ENCODE measurements around the gene ING1. TPM values are rescaled to one million over a fixed set of nuclear protein-coding genes. Genes with fewer than 3 reads are reported as not detected.

ING1 gene
- total and polyA plus RNA-seq, 7 donors = 5.2 to 16.9 (median 7.0) TPM

DNA sequence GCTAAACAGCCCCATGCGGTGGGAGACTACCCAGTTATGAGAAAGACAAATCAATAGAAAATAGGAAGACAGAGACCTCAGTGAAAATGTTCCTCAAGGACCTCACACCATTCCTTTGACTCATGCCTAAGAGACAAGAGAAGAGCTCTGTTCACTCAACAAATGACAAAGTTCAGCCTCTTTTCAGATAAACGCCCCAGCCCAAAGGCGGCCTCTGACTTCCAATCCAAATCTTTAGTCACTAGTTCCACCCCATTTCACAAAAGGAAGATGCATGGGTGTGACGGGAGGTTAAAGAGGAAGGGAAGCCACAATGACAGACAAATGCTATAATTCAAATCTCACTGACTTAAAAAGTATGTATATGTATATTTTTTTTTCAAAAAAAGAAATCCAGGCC is 15.7 kb upstream of the ING1 start:
- Histone ChIP-seq H3K9me3 (no peaks in the 10 kb centered on the region), H3K27me3 (ENCODE audit: insufficient read depth in 3 of 3, low read length in 2 of 3) (no peaks in the 10 kb centered on the region), H3K4me3 (no peak overlapping the region), H3K27ac (peak overlapping the region; percentile 41), H3K4me1 (peaks cover 39% of the 10 kb centered on the region), H3K36me3 (ENCODE audit: insufficient read depth in 1 of 2, low read depth in 1 of 2) (peaks cover 3 to 71% of the 10 kb centered on the region in 2 donors)
- TF ChIP-seq, protein P1, sequence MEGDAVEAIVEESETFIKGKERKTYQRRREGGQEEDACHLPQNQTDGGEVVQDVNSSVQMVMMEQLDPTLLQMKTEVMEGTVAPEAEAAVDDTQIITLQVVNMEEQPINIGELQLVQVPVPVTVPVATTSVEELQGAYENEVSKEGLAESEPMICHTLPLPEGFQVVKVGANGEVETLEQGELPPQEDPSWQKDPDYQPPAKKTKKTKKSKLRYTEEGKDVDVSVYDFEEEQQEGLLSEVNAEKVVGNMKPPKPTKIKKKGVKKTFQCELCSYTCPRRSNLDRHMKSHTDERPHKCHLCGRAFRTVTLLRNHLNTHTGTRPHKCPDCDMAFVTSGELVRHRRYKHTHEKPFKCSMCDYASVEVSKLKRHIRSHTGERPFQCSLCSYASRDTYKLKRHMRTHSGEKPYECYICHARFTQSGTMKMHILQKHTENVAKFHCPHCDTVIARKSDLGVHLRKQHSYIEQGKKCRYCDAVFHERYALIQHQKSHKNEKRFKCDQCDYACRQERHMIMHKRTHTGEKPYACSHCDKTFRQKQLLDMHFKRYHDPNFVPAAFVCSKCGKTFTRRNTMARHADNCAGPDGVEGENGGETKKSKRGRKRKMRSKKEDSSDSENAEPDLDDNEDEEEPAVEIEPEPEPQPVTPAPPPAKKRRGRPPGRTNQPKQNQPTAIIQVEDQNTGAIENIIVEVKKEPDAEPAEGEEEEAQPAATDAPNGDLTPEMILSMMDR (IDR thresholded peaks at IDR 0.05) = no peak
- intact Hi-C loops (cut with DNase I) = no loop called here
- WGBS, 3 donors = 76 to 91% (median 91%) methylated on average over 4 of the region's 4 CpGs
- ATAC-seq (no peak), DNase-seq (no peak)

DNA sequence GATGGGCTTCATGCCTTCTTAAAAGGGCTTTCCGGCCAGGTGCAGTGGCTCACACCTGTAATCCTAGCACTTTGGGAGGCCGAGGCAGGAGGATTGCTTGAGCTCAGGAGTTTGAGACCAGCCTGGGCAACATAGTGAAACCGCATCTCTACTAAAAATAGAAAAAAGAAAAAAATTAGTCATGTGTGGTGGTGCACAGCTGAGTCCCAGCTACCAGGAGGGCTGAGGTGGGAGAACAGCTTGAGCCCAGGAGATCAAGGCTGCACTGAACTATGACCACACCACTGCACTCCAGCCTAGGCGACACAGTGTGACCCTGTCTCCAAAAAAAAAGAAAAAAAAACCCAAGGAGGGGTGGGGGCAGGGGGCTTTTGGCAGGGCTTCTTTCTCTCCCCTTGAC is 14.8 kb upstream of the ING1 start:
- intact Hi-C loops (cut with DNase I) = no loop called here
- Histone ChIP-seq H3K27me3 (ENCODE audit: insufficient read depth in 3 of 3, low read length in 2 of 3) (no peaks in the 10 kb centered on the region), H3K9me3 (no peaks in the 10 kb centered on the region), H3K27ac (no peak overlapping the region), H3K4me3 (no peak overlapping the region), H3K4me1 (peaks cover 47% of the 10 kb centered on the region), H3K36me3 (ENCODE audit: insufficient read depth in 1 of 2, low read depth in 1 of 2) (peaks cover 3 to 71% of the 10 kb centered on the region in 2 donors)
- TF ChIP-seq, protein P1 (IDR thresholded peaks at IDR 0.05) = no peak
- no peak for ATAC-seq
- WGBS, 3 donors = 86 to 95% (median 86%) methylated on average over 4 of the region's 4 CpGs
- DNase-seq = no peak

DNA sequence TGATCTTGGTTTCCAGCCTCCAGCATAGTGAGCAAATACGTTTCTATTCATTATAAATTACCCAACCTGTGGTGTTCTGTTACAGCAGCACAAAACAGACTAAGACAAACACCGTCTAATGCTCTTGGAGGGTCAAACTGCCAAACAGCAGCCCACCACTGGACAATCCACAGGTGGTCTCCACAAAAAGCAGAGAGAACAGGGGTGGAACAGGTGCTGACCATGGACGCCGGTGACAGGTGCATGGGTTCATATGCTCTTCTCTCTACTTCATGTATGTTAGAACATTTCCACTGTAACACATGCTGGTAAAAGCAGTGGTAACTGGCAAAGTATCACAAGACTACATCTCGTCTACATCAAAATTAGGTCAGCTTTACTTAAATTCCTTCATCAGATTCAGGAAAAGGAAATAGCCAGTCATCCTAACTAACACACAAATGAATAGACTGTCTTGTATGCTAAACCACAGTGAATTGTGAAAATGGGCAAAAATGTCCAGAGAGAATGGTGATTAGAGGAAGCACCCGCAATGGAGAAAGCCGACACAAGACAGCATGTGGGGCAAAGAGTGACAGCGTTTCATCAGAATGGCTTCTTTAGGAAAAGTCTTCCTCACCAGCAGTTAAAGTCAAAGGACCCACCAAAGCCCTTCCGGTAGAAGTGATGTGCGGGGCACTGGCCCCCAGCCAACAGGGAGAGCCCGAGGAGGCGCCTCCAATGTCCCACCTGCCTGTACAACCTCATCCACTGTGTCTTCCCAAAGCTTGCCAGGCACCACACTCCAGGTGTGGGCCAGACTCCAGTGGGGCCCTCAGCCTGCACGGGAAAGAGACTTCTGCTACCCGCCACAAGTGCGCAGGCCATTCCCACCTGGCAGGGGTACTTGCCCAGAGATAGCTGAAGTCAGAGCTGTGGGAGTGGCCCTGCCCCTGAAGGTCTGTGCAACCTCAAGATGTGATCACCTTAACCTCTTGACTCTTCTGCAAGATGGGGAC is 14.1 kb upstream of the ING1 start:
- Histone ChIP-seq H3K4me1 (peaks cover 55% of the 10 kb centered on the region), H3K9me3 (no peaks in the 10 kb centered on the region), H3K27me3 (ENCODE audit: insufficient read depth in 3 of 3, low read length in 2 of 3) (no peaks in the 10 kb centered on the region), H3K36me3 (ENCODE audit: insufficient read depth in 1 of 2, low read depth in 1 of 2) (peaks cover 3 to 64% of the 10 kb centered on the region in 2 donors), H3K27ac (peak overlapping the region; percentile 88), H3K4me3 (no peak overlapping the region)
- intact Hi-C loops (cut with DNase I) = loop anchor here (5.0 kb wide), 2 partner anchors 82 to 218 kb away; partner anchors contain the start of genes ANKRD10 (in 1 of the 2) and NAXD (in 1 of the 2)
- TF ChIP-seq, protein P1 (IDR thresholded peaks at IDR 0.05) = no peak
- ATAC-seq = no peak
- DNase-seq = no peak
- 79 to 84% (median 81%) methylated on average over 15 of the region's 15 CpGs for whole genome bisulfite sequencing, 3 donors

DNA sequence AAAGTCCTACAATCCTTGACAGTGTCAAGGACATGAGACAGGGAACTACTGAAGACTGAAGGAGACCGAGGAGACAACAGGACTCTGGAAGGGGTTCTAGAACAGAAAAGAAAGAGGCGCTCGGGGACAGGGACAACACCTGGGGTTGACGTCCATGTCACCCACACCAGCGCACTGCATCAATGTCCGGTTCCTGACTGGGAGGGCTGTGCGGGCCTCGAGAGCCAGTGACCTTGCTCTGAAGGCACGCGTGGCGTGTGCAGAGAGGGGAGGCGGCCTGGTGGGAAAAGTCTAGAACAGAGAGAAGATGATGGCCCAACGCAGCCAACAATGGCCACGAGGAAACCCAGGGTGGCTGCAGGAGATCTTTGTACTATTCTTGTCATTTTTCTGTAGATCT is 13.3 kb upstream of the ING1 start:
- Histone ChIP-seq H3K4me1 (peaks cover 62% of the 10 kb centered on the region), H3K4me3 (no peak overlapping the region), H3K27ac (peak overlapping the region; percentile 88), H3K36me3 (ENCODE audit: insufficient read depth in 1 of 2, low read depth in 1 of 2) (peaks cover 3 to 57% of the 10 kb centered on the region in 2 donors), H3K27me3 (ENCODE audit: insufficient read depth in 3 of 3, low read length in 2 of 3) (no peaks in the 10 kb centered on the region), H3K9me3 (no peaks in the 10 kb centered on the region)
- 89 to 92% (median 91%) methylated on average over 14 of the region's 14 CpGs for WGBS, 3 donors
- DNase-seq (no peak), ATAC-seq (no peak)
- intact Hi-C loops (cut with DNase I) = loop anchor here (5.0 kb wide), 2 partner anchors 83 to 217 kb away; partner anchors contain the start of genes ANKRD10 (in 1 of the 2) and NAXD (in 1 of the 2)
- TF ChIP-seq, protein P1 (IDR thresholded peaks at IDR 0.05) = no peak
